GM12878 (cell line): ENCODE measurements around the gene DCTN2. TPM values are rescaled to one million over a fixed set of nuclear protein-coding genes. Genes with fewer than 3 reads are reported as not detected.

Source experiments
- BHLHE40 ChIP-seq, 2 experiments: fragments of 450-650 bp in 1 of 2; IDR thresholded peaks; 2 replicates each; pipeline ENCODE4 v1.6.1; 2011 to 2017; ENCODE audit warnings: low read depth in 2 of 2, borderline replicate concordance in 1 of 2, improper control_type of control experiment in 1 of 2, low read length in 1 of 2, mild to moderate bottlenecking in 1 of 2
- LARP7 ChIP-seq: fragments of 450-650 bp; IDR thresholded peaks from 2 replicates; pipeline ENCODE4 v1.6.1; 2017; ENCODE audit warnings: mild to moderate bottlenecking
- MEF2A ChIP-seq: IDR thresholded peaks from 2 replicates; pipeline ENCODE4 v1.6.1; 2011; ENCODE audit warnings: low read depth, mild to moderate bottlenecking, low read length, moderate library complexity; ENCODE audit not compliant: insufficient read depth
- PML ChIP-seq: IDR thresholded peaks from 2 replicates; pipeline ENCODE4 v1.6.1; 2012; ENCODE audit warnings: low read length, inconsistent platforms
- TCF3 ChIP-seq: IDR thresholded peaks from 2 replicates; pipeline ENCODE4 v1.6.1; 2012; ENCODE audit warnings: low read depth, mild to moderate bottlenecking, low read length, borderline replicate concordance; ENCODE audit not compliant: insufficient read depth
- polyA plus RNA-seq, 11 experiments: library from polyadenylated mRNA; depleted of rRNA in 4 of 11; unstranded in 6 of 11; stranded (reverse) in 5 of 11; fragments of >200 nt; fragmentation: Nextera tagmentation in 4 of 11; fragmentation: Illumina TruSeq in 1 of 11; extraction: Ambion mirVana in 4 of 11; extraction: Trizol in 1 of 11; gene quantifications; 1 replicate in 1 of 11; 2 replicates in 10 of 11; pipeline versions ENCODE4 v1.2.1 to v1.2.3, GENCODE V29; 2011 to 2016; ENCODE audit warnings: inconsistent platforms in 2 of 11, missing spikeins in 2 of 11, low read depth in 1 of 11
- total RNA-seq, 4 experiments: library from RNA; depleted of rRNA in 3 of 4; stranded (reverse); fragments of >200 nt in 3 of 4; fragmentation: Illumina TruSeq in 1 of 4; extraction: Trizol in 1 of 4; gene quantifications; 2 replicates each; pipeline versions ENCODE4 v1.2.1 to v1.2.3, GENCODE V29; 2013 to 2021
- TF ChIP-seq, protein P1 (sequence below): fragments of 450-650 bp; IDR thresholded peaks from 2 replicates; pipeline ENCODE4 v1.6.1; 2017; ENCODE audit warnings: low read depth, mild to moderate bottlenecking, moderate library complexity
- TF ChIP-seq, protein P2 (sequence below): fragments of 450-650 bp; IDR thresholded peaks from 2 replicates; pipeline ENCODE4 v1.6.1; 2017; ENCODE audit warnings: antibody characterized with exemption, mild to moderate bottlenecking, moderate library complexity
- TF ChIP-seq, protein P3 (sequence below): IDR thresholded peaks from 2 replicates; pipeline ENCODE4 v1.6.1; 2011; ENCODE audit warnings: borderline replicate concordance, low read depth, mild to moderate bottlenecking, moderate library complexity, low read length; ENCODE audit not compliant: insufficient read depth, poor library complexity, severe bottlenecking

DCTN2 gene
- total and polyA plus RNA-seq, 10 of the 15 experiments (the other 5 are each of a cell fraction or from before 2014, with no cell fraction given), result 32.3 to 171 (median 100) TPM

DNA sequence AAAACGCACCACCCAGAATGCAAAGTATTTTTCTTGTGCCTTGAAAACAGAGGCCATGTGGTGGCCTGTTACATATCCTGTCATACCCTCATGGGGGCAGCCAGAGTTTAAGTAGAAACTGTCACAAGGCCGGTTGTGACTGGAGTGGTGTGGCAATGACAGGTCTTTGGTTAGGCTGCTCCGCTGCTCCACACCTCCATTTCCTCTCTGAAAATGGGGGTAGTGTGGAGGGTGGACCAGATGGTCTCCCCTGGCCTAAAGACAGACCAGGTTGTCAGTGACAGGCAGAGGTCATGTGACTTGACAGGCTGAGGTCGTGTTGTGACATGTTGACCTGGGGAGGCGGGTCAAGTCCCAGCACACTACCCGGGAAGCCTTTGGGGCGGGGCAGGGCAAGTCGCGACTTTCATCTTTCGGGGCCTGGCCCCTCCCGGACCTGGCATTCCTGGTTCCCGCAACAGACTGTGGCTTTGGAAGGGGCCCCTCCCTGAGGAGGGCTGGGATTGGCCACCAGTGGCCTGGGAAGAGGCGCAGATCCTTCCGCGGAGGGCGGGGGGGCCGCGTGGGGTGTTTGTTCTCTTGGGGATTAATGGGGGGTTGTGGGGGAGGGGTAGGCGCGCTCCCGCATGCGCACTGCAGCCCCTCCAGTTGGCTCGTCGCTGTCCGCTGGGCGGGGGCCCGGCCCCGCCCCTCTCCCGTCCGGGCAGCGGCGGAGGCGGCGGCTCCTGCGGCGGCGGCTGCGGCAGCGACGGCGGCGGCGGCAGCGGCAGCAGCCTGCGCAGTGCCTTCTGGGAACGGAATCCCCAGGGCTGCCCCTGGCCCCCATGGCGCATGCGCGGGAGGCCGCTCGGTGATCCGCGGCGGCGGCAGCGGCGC lies 24.7 kb downstream of the DCTN2 start, which contains the start of gene MBD6 (continued):
- TF ChIP-seq, protein P1, sequence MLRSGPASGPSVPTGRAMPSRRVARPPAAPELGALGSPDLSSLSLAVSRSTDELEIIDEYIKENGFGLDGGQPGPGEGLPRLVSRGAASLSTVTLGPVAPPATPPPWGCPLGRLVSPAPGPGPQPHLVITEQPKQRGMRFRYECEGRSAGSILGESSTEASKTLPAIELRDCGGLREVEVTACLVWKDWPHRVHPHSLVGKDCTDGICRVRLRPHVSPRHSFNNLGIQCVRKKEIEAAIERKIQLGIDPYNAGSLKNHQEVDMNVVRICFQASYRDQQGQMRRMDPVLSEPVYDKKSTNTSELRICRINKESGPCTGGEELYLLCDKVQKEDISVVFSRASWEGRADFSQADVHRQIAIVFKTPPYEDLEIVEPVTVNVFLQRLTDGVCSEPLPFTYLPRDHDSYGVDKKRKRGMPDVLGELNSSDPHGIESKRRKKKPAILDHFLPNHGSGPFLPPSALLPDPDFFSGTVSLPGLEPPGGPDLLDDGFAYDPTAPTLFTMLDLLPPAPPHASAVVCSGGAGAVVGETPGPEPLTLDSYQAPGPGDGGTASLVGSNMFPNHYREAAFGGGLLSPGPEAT, result peak; percentile 79
- TF ChIP-seq PML, result peak; percentile 37; the same call in 1 of the 2 replicates
- TF ChIP-seq MEF2A, result no peak
- TF ChIP-seq, protein P2, sequence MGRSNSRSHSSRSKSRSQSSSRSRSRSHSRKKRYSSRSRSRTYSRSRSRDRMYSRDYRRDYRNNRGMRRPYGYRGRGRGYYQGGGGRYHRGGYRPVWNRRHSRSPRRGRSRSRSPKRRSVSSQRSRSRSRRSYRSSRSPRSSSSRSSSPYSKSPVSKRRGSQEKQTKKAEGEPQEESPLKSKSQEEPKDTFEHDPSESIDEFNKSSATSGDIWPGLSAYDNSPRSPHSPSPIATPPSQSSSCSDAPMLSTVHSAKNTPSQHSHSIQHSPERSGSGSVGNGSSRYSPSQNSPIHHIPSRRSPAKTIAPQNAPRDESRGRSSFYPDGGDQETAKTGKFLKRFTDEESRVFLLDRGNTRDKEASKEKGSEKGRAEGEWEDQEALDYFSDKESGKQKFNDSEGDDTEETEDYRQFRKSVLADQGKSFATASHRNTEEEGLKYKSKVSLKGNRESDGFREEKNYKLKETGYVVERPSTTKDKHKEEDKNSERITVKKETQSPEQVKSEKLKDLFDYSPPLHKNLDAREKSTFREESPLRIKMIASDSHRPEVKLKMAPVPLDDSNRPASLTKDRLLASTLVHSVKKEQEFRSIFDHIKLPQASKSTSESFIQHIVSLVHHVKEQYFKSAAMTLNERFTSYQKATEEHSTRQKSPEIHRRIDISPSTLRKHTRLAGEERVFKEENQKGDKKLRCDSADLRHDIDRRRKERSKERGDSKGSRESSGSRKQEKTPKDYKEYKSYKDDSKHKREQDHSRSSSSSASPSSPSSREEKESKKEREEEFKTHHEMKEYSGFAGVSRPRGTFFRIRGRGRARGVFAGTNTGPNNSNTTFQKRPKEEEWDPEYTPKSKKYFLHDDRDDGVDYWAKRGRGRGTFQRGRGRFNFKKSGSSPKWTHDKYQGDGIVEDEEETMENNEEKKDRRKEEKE, result no peak
- TF ChIP-seq, protein P3, sequence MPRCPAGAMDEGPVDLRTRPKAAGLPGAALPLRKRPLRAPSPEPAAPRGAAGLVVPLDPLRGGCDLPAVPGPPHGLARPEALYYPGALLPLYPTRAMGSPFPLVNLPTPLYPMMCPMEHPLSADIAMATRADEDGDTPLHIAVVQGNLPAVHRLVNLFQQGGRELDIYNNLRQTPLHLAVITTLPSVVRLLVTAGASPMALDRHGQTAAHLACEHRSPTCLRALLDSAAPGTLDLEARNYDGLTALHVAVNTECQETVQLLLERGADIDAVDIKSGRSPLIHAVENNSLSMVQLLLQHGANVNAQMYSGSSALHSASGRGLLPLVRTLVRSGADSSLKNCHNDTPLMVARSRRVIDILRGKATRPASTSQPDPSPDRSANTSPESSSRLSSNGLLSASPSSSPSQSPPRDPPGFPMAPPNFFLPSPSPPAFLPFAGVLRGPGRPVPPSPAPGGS, result peak; percentile 13
- TF ChIP-seq TCF3, result 0 out of 2 replicates have a peak, but pooled peaks have one; percentile 20
- TF ChIP-seq LARP7, result peak; percentile 24; the same call in 1 of the 2 replicates
- TF ChIP-seq BHLHE40 (IDR thresholded peaks at IDR 0.05; ENCODE audit: borderline replicate concordance in 1 of 2, low read depth in 2 of 2, low read length in 1 of 2), result peak in 1 of 2 experiments; percentile 86; a peak in 3 of 4 replicates
